ENCODE measurements around the gene EPHX1.
"Not testable (repeated sequence)": the region's sequence is repeated elsewhere in the genome, so short reads cannot be mapped to it uniquely, and the experiment has no call there.

GRCh38 chr1:225836296-225836695 is 26.4 kb downstream of the EPHX1 start:
- TF ChIP-seq POLR2A, CTCF (IDR thresholded peaks at IDR 0.05): not testable (repeated sequence)

All from adrenal gland (tissue), 5 donors.